Activated B cell treated with CpG ODN at 0.5 μM for 24 hours (primary cell): ENCODE measurements around the gene SLC25A25. TPM values are rescaled to one million over a fixed set of nuclear protein-coding genes. Genes with fewer than 3 reads are reported as not detected.

Experiments
- ATAC-seq: fragments of 200-7000 bp; cut with Tn5 transposase; one replicate; pipeline ENCODE4 v1.10.0; 2021; ENCODE audit warnings: low read depth, mild to moderate bottlenecking, moderate library complexity
- CTCF ChIA-PET: fragments of 350-600 bp; sonication (Branson Sonifier 250); formaldehyde crosslinking; loops from one replicate; lab custom pipeline; 2021; ENCODE audit warnings: antibody characterized with exemption; lab: Charles Lee
- POLR2A ChIA-PET: fragments of 350-600 bp; sonication (Branson Sonifier 250); formaldehyde crosslinking; loops from one replicate; lab custom pipeline; 2021; ENCODE audit warnings: antibody characterized with exemption; lab: Charles Lee
- DNase-seq: peaks from one replicate; pipeline ENCODE4 v3.0.0; 2022
- H3K27ac Mint-ChIP-seq: one replicate; pipeline ENCODE4 v1.8.0; 2020; ENCODE audit warnings: mixed read lengths
- H3K27me3 Mint-ChIP-seq: one replicate; pipeline ENCODE4 v1.8.0; 2021; ENCODE audit warnings: mixed read lengths
- H3K36me3 Mint-ChIP-seq: one replicate; pipeline ENCODE4 v1.8.0; 2021; ENCODE audit warnings: low read depth, mixed read lengths
- H3K4me1 Mint-ChIP-seq: one replicate; pipeline ENCODE4 v1.8.0; 2021; ENCODE audit warnings: mixed read lengths
- H3K4me3 Mint-ChIP-seq: one replicate; pipeline ENCODE4 v1.8.0; 2020; ENCODE audit warnings: mild to moderate bottlenecking, mixed read lengths
- H3K9me3 Mint-ChIP-seq: one replicate; pipeline ENCODE4 v1.8.0; 2020; ENCODE audit warnings: mixed read lengths
- CTCF ChIP-seq: fragments of 200-600 bp; IDR thresholded peaks from one replicate; pipeline ENCODE4 v1.8.0; 2022; ENCODE audit warnings: antibody characterized with exemption, mild to moderate bottlenecking
- intact Hi-C: fragments of 100-400 bp; cut with micrococcal nuclease; formaldehyde crosslinking; loops from one replicate; pipeline ENCODE4 v1.15.1; 2024
- total RNA-seq: library from RNA; stranded (reverse); gene quantifications from 2 replicates; pipeline ENCODE4 v1.2.3, GENCODE V29; 2022

The SLC25A25 gene
- total RNA-seq, 1 donor from 2014 or later, result 9.4 TPM

DNA sequence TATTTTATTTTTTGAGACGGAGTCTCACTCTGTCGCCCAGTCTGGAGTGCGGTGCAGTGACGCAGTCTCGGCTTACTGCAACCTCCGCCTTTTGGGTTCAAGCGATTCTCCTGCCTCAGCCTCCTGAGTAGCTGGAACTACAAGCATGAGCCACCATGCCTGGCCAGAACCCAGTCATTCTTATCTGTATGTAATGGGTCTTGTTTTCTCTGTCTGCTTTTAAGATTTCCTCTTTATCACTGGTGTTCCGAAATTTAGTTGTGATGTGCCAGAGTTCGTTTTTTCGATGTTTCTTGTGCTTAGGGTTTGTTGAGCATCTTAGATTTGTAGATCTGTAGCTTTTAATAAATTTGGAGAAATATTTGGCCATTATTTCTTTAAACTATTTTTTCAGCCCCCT is 19.2 kb downstream of the SLC25A25 start:
- peaks cover 7% of the 10 kb centered on the region for H3K36me3 Mint-ChIP-seq
- no peak overlapping the region for H3K27ac Mint-ChIP-seq
- H3K4me3 Mint-ChIP-seq, result no peak overlapping the region
- ChIA-PET CTCF (interaction anchor here (0.8 to 1.8 kb wide), 3 partner anchors 8 to 145 kb away, joined by 3 to 6 read pairs (median 3); no protein-coding TSS in a partner anchor), POLR2A (interaction anchor here (0.8 to 0.9 kb wide), 2 partner anchors 9 to 39 kb away, joined by 3 to 4 read pairs; no protein-coding TSS in a partner anchor)
- no peak for TF ChIP-seq CTCF
- no peaks in the 10 kb centered on the region for H3K27me3 Mint-ChIP-seq
- H3K9me3 Mint-ChIP-seq, result no peaks in the 10 kb centered on the region
- DNase-seq (no peak), ATAC-seq (no peak)
- intact Hi-C loops, result no loop called here
- peaks cover 21% of the 10 kb centered on the region for H3K4me1 Mint-ChIP-seq

DNA sequence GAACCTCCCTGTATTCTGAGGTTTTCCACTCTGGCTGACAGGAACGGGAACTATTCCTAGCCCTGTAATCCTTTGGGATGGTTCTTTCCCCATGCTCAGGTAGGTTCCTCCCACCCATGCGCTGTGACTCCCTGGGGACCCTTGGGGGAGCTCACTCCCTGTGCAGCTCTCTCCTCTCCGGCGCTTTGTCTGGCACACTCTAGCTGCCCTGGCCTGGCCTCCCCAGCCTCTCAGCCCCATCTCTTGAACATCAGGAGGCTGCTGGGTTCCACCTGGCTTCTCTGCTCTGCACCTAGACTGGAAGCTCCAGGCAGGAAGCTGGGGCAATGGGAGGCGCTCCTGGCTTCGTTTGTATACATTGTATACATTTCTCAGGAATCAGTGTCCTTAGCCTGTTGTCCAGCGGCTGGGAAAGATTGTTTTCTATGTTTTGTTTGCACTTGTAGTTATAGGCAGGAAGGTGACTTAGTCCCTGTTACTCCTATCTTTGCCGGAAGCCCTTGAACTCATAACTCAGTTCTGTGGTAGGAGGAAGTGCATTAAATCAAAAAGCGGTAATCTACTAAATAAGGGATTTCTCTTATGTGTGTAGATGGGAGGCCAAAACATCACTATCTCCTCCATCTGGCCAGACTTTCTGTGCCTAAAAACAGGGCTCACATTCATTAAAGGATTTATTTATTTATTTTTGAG is 20.4 kb downstream of the SLC25A25 start:
- Mint-ChIP-seq H3K27me3 (no peaks in the 10 kb centered on the region), H3K27ac (no peak overlapping the region), H3K36me3 (peaks cover 10% of the 10 kb centered on the region), H3K9me3 (no peaks in the 10 kb centered on the region), H3K4me3 (no peak overlapping the region), H3K4me1 (peaks cover 28% of the 10 kb centered on the region)
- no peak for TF ChIP-seq CTCF
- DNase-seq (no peak), ATAC-seq (no peak)
- ChIA-PET CTCF (interaction anchor here (0.8 to 1.8 kb wide), 3 partner anchors 9 to 146 kb away, joined by 3 to 6 read pairs (median 3); no protein-coding TSS in a partner anchor), POLR2A (interaction anchor here (0.8 kb wide), 1 partner anchor 10 kb away, joined by 3 read pairs; no protein-coding TSS in a partner anchor)
- intact Hi-C loops, result no loop called here

DNA sequence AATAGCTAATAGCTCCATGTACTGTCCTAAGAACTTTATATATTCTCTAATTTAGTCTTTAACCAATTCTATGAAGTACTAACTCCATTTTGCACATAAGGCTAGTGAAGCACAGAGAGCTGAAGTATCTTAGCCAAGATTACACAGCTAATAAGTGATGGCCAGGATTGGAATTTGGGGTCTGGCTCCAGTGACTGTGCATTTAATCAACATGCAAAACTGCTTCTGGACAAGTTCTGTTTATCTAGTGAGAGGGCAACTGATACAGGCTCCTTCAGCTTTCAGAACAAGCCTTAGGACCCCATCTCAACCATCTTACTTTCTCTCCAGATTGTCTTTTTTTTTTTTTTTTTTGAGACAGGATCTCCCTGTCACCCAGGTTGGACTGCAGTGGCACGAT is 21.3 kb downstream of the SLC25A25 start:
- no peaks in the 10 kb centered on the region for H3K27me3 Mint-ChIP-seq
- peaks cover 8% of the 10 kb centered on the region for H3K36me3 Mint-ChIP-seq
- ChIA-PET CTCF (no interaction called here), POLR2A (no interaction called here)
- DNase-seq, result no peak
- no peak for ATAC-seq
- H3K4me3 Mint-ChIP-seq, result no peak overlapping the region
- TF ChIP-seq CTCF, result no peak
- intact Hi-C loops, result no loop called here
- H3K4me1 Mint-ChIP-seq, result peaks cover 32% of the 10 kb centered on the region
- no peak overlapping the region for H3K27ac Mint-ChIP-seq
- H3K9me3 Mint-ChIP-seq, result no peaks in the 10 kb centered on the region

DNA sequence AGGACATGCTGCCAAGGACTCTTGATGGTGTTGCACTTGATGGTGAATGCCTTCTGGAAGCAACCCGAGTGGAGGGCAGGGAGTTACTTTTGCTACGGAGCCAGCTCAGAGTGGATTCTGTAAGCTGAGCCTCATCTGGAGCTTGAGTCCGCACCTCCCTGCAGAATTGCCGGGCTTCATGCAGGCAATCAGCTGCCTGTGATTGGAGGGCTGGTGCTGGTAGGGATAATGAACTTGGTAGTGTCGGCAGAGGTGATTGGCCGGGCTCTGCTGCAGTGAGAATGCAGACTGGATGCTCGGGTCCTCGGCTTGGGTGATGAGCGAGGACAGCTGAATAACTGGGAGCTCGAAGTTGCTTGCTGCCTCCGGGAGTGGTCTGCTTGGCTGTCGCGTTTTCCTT is 23.1 kb downstream of the SLC25A25 start:
- ATAC-seq (no peak), DNase-seq (no peak)
- no peak for TF ChIP-seq CTCF
- H3K4me1 Mint-ChIP-seq, result peaks cover 42% of the 10 kb centered on the region
- CTCF ChIA-PET, result interaction anchor here (0.6 to 1.8 kb wide), 3 partner anchors 26 to 135 kb away, joined by 3 to 4 read pairs (median 4); no protein-coding TSS in a partner anchor
- H3K36me3 Mint-ChIP-seq, result peaks cover 7% of the 10 kb centered on the region
- no peaks in the 10 kb centered on the region for H3K9me3 Mint-ChIP-seq
- H3K27ac Mint-ChIP-seq, result no peak overlapping the region
- intact Hi-C loops, result no loop called here
- POLR2A ChIA-PET, result interaction anchor here (0.5 to 1.1 kb wide), 3 partner anchors 14 to 37 kb away, joined by 3 to 6 read pairs (median 3); partner anchors contain the start of gene SLC25A25
- H3K27me3 Mint-ChIP-seq, result no peaks in the 10 kb centered on the region
- no peak overlapping the region for H3K4me3 Mint-ChIP-seq

DNA sequence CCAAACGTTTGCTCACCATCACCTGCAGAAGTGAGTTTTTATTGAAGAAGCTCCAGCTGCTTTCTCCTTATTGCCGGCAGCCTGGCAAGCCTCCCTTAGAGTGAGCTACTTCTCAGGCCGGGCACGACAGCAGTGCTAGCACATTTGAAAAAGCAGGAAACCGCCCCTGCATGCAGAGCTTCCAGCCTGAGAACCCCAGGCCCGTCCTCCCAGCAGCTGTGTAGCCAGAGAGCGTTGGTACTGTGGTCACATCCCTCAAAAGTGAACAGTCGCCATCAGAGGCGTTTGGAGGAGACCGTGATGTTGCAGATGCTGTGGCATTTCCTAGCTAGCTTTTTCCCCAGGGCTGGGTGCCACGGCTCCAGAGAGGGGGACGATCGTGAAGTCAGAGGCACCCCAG is 23.5 kb downstream of the SLC25A25 start:
- intact Hi-C loops, result no loop called here
- peaks cover 45% of the 10 kb centered on the region for H3K4me1 Mint-ChIP-seq
- DNase-seq (no peak), ATAC-seq (no peak)
- no peak for TF ChIP-seq CTCF
- H3K4me3 Mint-ChIP-seq, result no peak overlapping the region
- H3K27ac Mint-ChIP-seq, result no peak overlapping the region
- CTCF ChIA-PET, result interaction anchor here (0.6 to 1.8 kb wide), 3 partner anchors 26 to 136 kb away, joined by 3 to 4 read pairs (median 4); no protein-coding TSS in a partner anchor
- H3K36me3 Mint-ChIP-seq, result peaks cover 7% of the 10 kb centered on the region
- no peaks in the 10 kb centered on the region for H3K27me3 Mint-ChIP-seq
- POLR2A ChIA-PET, result interaction anchor here (0.5 to 1.1 kb wide), 4 partner anchors 9 to 37 kb away, joined by 3 to 6 read pairs (median 3); partner anchors contain the start of gene SLC25A25
- H3K9me3 Mint-ChIP-seq, result no peaks in the 10 kb centered on the region
